GM19238 (cell line): ENCODE results near the gene CNDP2.

Experiments used
- DNase-seq: peaks from one replicate; pipeline ENCODE4 v3.0.0; 2011; ENCODE audit warnings: low spot score; ENCODE audit not compliant: insufficient read length

The CNDP2 gene

GRCh38 chr18:74495581-74496507 is at the start of gene CNDP2:
CNDP2 (plus strand) TSS chr18:74496363; CDS start chr18:74499974, 3,611 bp downstream.
- DNase-seq: peak; percentile 91

DNA sequence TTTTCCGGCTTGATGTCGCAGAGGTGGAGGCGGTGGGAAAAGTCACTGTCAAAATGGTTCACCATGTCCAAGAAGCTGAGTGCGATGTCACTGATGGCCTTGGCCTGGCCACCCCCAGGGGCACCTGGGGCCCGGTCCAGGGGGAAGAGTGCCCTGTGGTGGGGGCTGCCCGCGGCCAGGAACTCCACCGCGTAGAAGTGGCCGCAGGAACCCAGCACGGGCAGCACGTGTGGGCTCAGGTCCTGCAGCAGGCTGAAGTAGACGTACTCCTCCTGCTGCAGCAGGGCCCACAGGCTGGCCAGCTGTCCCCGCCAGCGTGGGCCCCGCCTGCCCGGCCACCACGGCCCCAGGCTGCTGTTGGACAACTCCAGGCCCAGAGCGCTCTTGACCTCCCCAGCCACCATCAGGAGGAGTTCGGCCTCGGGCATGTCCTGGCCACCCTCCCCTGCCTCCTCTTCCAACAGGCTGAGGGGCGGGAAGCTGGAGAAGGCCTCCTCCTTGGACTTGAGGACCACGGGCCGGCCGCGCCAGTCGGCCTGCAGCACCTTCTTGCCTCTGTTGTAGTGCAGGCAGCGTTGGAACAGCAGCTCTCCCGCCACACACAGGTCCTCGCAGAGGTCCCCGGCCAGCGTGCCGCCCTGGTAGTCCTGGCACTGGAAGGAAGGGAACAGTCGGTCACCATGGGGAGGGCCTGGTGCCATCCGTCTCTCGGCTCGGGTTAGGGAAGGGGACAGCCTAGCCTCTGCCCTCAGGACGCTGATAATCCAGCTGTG is 49.3 kb upstream of the CNDP2 start:
- no peak for DNase-seq

DNA sequence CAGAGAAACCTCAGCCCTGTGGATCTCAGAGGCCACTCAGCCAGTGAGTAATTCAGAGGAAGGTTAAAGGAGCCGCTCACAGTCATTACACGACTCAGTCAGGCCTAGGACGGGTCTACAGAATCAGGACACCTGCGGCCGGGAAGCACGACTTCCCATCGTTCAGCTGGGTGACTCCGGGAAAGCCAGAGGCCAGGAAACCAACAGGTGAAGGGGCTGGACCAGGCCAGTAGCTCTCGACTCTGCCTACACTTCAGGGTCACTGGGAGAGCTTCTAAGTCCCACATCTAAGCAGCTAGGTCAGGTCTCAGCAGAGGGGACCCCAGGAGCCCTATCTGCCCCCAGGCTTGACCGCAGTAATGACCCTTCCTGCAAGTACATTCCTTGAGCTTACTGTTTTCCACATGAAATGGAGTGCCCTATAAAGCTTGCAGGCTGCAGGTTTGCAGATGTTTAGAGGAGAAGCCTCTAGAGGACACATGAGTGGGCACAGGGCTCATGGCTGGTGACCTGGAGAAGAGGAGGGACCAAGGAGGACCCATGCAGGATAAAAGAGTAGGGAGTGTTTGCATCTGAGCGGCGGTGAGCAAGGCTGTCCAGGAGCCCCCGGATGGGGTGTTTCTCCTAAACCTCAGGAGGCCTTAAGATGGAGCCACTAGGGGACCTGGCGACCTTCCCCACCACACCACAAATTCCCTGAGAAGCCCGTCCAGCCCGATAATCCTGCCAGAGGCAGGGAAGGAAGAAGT is 48.6 kb upstream of the CNDP2 start:
- no peak for DNase-seq

DNA sequence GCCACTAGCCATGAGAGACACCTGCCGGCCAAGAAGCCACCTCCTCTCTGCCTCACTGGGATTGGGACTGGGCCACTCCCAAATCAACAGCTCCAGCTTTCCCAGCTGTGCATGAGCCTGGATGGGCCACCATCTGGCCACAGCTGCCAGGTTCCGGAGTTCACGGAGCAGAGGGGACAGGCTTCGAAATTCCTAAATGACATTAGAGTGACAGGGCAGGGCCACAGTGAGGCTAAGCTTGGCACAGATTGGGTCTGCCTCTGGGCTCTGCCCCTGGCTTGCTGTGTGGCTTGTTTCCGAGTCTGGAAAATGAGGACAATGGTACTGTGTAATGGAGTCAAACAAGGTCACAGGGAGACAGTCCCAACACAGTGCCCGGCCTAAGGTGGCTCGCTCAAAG is 45.5 kb upstream of the CNDP2 start:
- DNase-seq: no peak

- no peak for DNase-seq
These were observed 45.0 kb upstream of the CNDP2 start for GRCh38 chr18:74451148-74451547.

GRCh38 chr18:74453016-74453566 is 43.1 kb upstream of the CNDP2 start:
- no peak for DNase-seq

GRCh38 chr18:74453642-74454198 is 42.4 kb upstream of the CNDP2 start:
- DNase-seq: no peak

GRCh38 chr18:74454279-74454751 is 41.8 kb upstream of the CNDP2 start:
- no peak for DNase-seq

GRCh38 chr18:74455386-74455785 is 40.8 kb upstream of the CNDP2 start:
- DNase-seq: no peak

- no peak for DNase-seq
These were observed 40.2 kb upstream of the CNDP2 start for GRCh38 chr18:74456017-74456348.

DNA sequence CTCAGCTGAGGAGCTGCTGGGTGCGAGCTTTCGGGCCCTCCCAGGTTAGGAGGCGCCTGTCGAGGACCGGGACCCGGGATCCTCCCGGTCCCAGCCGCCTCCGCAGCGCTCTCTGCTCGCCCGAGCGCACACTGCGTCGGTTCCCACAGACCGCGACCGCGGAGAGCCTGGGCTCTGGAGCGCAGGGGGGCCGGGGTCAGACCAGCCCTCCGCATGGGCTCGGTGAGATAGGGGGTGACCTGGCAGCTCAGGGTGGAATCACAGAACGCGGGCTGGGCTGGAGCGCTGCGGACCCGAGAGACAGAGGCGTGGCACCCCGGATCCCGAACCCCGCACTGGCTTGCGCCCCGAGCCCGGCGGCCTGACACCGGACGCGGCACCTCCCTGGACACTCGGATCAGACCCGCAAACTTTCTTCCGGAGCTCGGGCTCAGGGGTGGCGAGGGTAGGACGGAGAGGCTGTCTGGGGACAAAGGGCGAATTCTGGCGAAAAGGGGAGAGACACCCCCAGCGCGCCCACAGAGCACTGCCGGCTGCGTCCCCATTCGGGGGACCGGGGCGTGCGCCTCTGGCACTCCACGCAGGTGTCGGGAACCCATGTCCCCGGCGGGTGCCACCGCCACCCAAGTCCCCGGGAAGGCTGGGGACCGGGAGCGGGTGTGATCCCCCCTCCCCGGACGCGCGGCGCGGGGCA is 39.7 kb upstream of the CNDP2 start:
- no peak for DNase-seq

DNA sequence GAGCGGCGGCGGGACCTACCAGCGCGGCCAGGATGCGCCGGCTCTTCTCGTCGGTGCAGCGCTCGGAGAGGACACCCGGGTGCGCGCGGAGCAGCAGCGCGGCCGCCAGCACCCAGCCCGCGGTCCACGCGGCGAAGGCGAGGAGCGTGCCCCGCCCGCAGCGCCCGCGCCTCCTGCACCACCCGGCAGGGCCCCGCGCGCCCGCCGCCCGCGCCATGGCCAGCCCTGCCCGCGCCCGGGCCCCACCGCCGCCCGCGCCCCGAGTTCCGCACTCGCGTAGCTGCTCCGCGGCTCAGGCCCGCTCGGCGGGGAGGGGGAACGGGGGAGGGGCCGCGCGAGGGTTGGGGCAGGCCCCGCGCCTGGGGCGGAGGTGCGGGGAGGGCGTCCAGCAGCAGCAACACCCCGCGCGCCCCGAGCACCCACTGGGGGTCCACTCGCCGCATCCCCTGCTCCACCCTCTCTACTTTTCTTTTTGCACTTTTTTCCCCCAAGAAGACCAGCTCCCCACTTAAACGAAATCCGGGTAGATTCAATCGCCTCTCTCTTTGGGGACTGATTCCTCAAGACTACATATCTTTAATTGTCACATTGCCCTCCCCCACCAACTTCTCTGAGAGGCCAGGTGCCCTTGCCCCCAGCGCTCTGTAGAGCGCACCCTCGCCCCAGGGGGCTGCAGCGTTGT is 39.0 kb upstream of the CNDP2 start, which contains the start of gene DIPK1C:
Gene DIPK1C, minus strand, starts transcription at position 266 of the 682 bp plus-strand sequence. Its CDS starts 49 bp downstream, at position 217.
- no peak for DNase-seq

GRCh38 chr18:74457725-74458421 is 38.3 kb upstream of the CNDP2 start:
- DNase-seq: no peak

GRCh38 chr18:74459889-74460288 is 36.3 kb upstream of the CNDP2 start:
- DNase-seq: no peak

DNA sequence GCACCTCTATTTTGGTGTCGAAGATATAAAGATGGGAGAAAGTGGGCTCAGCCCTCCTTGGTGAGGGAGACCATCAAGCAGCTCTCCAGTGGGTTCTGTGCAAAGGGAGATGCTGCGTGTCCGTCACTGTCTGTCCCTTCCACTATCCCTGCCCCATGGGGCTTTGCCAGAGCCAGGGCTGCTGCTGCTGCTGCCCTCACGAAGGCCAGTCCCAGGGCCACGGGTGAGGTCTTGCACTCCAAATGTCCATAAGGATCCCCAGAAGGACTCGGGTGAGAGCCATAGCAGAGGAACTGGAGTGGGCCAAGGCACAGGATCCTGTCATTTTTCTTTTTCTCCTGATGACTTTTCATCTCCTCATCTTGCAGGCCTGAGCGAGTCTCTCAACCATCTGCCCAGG is 35.3 kb upstream of the CNDP2 start:
- DNase-seq: no peak

- DNase-seq: no peak
These were observed 32.9 kb upstream of the CNDP2 start for GRCh38 chr18:74463254-74463653.

DNA sequence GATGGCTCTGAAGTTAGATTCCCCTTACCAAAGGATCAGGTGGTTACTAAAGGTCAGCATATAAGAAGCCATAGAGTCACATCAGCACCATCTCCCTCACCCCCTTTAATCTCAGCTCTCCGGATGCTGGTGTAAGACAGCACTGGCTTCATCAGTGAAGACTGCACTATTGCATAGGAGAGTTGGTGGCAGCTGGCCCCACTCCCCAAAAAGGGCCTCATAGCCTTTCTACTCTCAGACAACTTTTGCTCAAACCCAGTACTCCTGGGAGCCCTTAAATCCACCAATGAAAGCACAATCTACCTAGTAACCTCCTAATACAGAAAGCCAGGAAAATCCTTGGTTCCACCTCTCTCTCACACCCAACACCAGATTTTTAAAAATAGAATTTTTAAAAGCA is 32.2 kb upstream of the CNDP2 start:
- DNase-seq: no peak

DNA sequence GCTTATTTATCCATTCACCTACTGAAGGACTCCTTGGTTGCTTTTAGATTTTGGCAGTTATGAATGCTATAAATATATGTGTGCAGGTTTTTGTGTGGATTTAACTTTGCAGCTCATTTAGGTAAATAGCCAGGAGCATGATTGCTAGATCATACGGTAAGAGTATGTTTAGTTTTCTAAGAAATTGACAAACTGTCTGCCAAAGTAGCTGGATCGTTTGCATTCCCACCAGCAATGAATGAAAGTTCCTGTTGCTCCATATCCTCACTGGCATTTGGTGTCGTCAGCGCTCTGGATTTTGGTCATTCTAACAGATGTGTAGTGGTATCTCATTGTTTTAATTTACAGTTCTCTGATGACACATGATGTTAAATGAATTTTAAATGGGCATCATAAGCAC is 30.4 kb upstream of the CNDP2 start:
- no peak for DNase-seq

DNA sequence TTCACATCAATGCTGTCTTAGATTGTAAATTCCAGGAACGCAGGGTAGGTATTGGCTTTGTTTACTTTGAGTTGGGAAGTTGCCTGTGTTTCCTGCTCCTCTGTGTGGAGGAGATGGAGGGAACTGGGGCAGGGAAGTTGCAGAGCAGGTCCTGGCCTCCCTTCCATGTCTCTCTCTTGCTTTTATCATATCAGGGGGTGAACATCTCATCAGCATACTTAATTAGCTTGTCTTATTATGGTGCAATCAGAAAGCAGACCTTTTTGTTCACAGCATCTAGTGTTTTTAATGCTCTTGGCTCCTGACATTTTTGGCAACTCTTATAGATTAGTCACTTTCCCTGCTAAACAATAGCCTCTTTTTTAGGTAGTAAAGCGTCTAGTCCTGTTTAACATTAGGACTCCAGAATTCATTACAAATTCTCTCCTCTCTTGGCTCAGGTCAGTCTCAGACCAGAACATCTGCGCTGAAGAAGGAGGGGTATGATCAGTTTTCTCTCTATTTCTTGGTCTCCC is 27.6 kb upstream of the CNDP2 start:
- no peak for DNase-seq
